DOHH2 (cell line): Measurements from ENCODE around the gene MYO15A.

Experiments
- CTCF ChIP-seq: fragments of 200-600 bp; sonication (generic); IDR thresholded peaks from one replicate; pipeline ENCODE4 v1.5.1; 2014; ENCODE audit warnings: antibody characterized with exemption, mild to moderate bottlenecking, low read depth, low read length; ENCODE audit not compliant: poor library complexity, severe bottlenecking
- EZH2phosphoT487 ChIP-seq: fragments of 200-600 bp; sonication (generic); IDR thresholded peaks from 2 replicates; pipeline ENCODE4 v1.6.1; 2017; ENCODE audit warnings: borderline replicate concordance, mild to moderate bottlenecking, antibody characterized with exemption, low read length, moderate library complexity, mixed read lengths

GRCh38 chr17:18120461-18121017 lies 12.0 kb downstream of the MYO15A start:
- TF ChIP-seq CTCF (no peak), EZH2phosphoT487 (no peak)
